Stimulated activated CD8-positive, alpha-beta memory T cell treated with anti-CD3 and anti-CD28 coated beads, Interleukin-12 subunit alpha, Interleukin-12 subunit beta, amount 100 ng/mL, for 24 hours (primary cell): ENCODE data around the gene ARSG.
"Not testable (repeated sequence)": the region's sequence is repeated elsewhere in the genome, so short reads cannot be mapped to it uniquely, and the experiment has no call there.

Experiments
- DNase-seq: peaks from one replicate; pipeline ENCODE4 v3.0.0-alpha.2; 2020; ENCODE audit errors: extremely low read depth

Gene ARSG

GRCh38 chr17:68277807-68278206 lies 13.5 kb upstream of the ARSG start:
- DNase-seq, result no peak

DNA sequence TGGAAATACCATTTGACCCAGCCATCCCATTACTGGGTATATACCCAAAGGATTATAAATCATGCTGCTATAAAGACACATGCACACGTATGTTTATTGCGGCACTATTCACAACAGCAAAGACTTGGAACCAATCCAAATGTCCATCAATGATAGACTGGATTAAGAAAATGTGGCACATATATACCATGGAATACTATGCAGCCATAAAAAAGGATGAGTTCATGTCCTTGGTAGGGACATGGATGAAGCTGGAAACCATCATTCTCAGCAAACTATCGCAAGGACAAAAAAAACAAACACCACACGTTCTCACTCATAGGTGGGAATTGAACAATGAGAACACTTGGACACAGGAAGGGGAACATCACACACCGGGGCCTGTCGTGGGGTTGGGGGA lies 9.3 kb upstream of the ARSG start:
- not testable (repeated sequence) for DNase-seq

DNA sequence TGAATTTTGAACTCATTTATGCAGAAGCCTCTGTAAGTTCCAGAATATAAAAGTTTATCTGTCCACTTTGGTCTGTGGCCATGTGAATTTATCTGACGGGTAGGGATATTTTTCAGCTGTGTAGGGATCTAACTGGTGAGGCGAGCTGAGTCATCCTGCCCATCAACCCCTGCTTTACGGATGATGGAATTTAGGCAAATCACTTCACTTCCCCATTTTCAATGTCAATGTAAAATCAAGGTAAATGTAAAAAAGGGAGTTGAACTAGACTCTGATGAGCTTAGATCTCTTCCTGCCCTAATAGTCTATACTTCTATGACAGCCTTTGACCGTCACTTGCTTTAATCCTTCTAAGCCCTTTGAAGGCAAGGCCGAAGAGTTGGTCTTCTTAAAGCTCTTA lies 2.9 kb upstream of the ARSG start:
- no peak for DNase-seq

GRCh38 chr17:68288804-68289203 lies 2.5 kb upstream of the ARSG start:
- DNase-seq, result no peak

DNA sequence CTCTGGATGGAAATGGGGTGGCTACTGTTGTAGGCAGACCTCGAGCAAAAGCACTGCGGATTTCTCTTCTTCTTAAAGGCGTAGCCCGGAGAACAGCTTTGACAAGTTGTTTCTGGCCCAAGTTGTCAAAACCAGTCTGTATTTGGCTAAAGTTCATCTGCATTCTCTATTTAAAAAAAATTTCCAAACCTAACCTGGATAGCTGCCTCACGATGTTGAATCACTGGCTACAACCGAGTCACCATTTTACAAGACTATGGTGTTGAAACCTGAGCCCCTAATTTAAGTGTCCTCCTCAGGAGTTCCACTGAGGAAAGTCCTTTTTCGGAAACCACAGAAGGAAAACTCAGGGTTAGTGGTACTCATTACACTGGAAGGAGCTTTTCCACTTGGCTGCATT lies 1.8 kb upstream of the ARSG start:
- no peak for DNase-seq

- no peak for DNase-seq
Measured at GRCh38 chr17:68289936-68290267, 1.4 kb upstream of the ARSG start.

DNA sequence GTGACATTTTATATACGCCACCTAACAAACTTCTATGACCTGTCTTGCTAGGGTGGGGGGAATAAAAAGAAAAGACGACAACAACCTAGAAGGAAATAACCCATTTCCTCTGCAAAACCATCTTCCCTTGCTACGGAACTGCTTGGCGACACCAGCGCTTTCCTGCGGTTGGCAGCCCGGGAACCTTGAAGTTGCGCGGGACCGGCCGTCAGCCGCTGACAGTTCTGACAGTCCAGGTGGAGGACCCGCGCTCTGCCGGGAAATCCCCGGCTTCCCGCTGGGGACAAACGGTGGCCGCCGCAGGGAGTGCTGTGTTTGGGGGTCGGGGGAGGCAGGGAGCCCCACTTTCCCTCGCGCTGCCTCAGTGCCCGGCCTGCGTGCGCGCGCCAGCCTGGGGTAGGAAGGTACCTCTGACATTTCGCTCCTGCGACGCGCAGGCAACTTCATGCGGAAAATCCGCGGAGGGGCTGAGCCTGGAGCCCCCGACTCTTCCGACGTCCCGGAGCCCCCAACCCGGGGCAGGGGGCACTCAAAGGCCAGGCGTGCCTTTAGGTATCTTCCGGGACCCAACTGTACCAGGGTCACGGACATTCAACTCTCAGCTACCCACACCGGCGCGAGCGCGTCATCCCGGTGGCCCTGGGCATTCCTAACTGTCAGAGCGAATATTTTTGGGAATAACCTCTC lies 884 bp upstream of the ARSG start:
- no peak for DNase-seq

DNA sequence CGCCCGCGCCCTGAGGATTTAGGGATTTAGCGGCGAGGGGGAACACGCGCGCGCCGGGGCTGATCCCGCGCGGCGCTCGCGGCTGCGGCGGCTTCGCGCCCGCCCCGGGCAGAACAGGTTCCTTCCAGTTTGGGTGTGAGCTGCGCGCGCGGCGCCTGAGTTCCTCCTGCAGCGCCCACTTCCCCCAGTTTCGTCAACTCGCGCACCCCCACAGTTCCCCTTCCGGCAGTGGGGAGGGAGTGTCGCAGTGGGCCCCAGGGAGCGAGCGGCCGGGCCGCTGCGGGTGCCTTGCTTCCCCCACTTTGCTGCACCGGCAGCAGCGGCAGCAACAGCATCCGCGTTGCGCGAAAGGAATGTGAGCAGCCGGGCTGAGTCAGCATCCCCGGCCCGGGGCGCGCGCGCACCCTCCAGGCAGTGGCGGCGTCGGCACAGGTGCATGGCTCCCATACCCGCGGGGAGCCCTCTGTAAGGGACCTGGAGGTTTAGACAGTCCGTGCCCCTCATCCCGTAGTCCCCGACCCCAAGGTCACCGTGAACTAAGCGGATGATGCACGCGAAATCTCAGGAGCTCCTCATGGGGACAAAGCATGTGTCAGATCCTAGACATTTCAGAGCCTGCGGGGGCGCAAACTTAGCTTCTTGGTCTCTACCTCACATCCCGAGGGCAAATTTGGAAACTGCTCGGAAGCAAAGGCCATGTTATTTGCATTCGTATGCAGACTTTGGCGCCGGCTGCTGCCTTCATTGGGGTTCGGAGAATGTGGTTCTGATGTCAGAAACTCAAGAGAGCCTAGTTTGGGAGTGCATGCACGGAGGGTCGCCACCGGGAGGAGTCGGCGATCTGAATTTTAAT lies 767 bp downstream of the ARSG start:
- DNase-seq, result peak; percentile 81

DNA sequence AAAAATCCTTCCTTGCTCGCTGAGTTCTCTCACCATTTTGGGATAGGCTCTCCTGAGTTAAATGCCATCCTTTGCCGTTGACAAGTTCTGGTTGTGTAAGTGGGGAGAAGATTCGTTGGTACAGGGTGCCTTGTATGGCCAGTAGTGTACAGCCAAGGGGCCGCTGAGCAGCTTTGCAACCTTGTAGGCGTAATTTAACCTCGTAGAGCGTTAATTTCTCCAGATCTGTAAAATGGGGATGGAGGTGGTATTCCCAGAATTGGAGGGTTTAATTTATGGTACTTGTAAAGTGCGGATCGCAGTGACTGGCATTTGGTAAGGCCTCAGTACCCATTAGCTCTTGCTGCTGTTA lies 1.4 kb downstream of the ARSG start:
- DNase-seq, result no peak

GRCh38 chr17:68293490-68294195 lies 2.3 kb downstream of the ARSG start:
- no peak for DNase-seq

GRCh38 chr17:68294196-68294555 lies 2.9 kb downstream of the ARSG start:
- DNase-seq, result no peak

GRCh38 chr17:68294617-68295016 lies 3.3 kb downstream of the ARSG start:
- DNase-seq, result no peak

DNA sequence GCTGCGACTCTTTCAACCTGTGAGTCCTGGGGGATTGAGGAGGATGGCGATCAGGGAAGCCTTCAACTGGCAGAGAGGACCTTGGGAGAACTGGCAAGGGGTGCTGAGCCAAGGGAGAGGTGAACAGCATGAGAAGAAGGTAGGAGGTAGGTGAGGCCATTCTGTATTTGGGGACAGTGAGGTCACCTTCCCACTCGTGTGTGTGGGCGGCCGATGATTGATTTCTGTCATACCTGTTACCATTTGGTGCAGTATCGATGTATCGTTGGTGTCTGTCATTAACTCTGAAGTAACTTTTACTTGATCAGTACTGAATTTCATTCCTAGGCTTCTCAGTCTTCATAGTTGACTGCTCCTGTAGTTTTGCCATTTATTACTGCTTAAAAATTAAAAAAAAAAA lies 3.8 kb downstream of the ARSG start:
- DNase-seq, result no peak

GRCh38 chr17:68296217-68297191 lies 5.2 kb downstream of the ARSG start:
- DNase-seq, result no peak

DNA sequence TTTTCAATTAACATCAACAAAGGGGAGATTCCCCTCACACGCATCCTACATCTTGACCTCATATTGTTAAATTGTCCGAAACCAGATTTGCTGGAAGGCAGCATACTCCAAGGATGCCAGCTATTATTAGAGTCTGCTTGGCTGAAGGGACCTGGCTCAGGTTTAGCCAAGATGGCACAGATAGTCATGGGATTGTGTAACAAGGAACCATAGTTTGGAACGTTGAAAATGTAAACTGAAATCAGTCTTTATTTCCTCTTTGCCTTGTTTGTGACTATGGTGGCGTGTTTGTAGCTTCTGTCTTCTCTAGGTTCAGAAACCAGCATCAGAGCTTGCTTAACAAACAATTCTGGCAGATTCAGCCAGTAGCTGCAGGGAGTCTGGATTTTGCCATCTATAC lies 5.9 kb downstream of the ARSG start:
- no peak for DNase-seq

DNA sequence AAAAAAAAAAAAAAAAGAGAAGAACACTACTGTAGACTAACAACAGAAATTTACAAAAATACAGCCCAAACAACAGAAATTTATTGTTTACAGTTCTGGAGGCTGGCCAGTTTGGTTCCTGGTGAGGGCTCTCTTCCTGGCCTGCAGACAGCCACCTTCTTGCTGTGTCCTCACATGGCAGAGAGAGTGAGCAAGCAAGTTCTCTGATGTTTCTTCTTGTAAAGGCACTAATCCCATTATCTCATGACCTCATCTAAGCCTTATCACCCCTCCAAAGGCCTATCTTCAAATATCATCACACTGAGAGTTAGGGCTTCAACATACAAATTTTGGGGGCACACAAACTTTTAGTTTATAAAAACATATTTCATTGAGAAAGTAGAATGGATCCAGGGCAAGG lies 7.3 kb downstream of the ARSG start:
- no peak for DNase-seq

GRCh38 chr17:68299817-68300216 lies 8.5 kb downstream of the ARSG start:
- DNase-seq, result no peak

- no peak for DNase-seq
Measured at GRCh38 chr17:68301438-68301959, 10.2 kb downstream of the ARSG start.

- DNase-seq, result no peak
Measured at GRCh38 chr17:68302066-68302564, 10.8 kb downstream of the ARSG start.

DNA sequence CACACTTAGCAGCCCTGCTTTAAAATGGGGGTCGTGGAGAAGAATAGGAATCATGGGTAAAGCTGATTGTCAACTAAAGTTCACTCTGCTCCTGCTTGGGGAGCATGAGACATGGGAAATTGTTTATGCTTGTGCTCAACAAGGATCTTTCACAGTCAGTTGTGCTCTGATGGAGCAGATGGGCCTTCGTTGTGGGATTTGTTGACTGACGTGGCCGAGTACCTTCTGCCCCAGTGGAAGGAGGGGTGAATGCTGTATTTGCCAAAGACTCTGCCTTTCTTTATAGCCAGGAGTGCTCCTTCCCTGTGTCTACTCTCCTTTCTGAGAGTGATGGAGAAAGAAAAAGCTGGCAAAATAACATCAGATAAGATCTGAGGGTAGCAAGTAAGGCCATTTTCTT lies 11.4 kb downstream of the ARSG start:
- DNase-seq, result no peak

GRCh38 chr17:68304706-68305105 lies 13.4 kb downstream of the ARSG start:
- no peak for DNase-seq
